Smooth muscle cell (in vitro differentiated cells): Measurements from ENCODE around the gene MACROD2. TPM values are rescaled to one million over a fixed set of nuclear protein-coding genes. Genes with fewer than 3 reads are reported as not detected.

ENCODE experiments used
- DNase-seq: peaks from one replicate; lab custom pipeline; 2025; ENCODE audit not compliant: unreplicated experiment; lab: John Stamatoyannopoulos, UW
- H2AFZ ChIP-seq: fragments of 200-600 bp; sonication (generic); 2 replicates; pipeline ENCODE4 v1.6.0; 2016; ENCODE audit warnings: antibody characterized with exemption, low read depth, mild to moderate bottlenecking
- H3F3A ChIP-seq: fragments of 200-600 bp; sonication (generic); 2 replicates; pipeline ENCODE4 v1.6.0; 2017; ENCODE audit warnings: antibody characterized with exemption, low read depth
- H3K27ac ChIP-seq: fragments of 200-600 bp; sonication (generic); 2 replicates; pipeline ENCODE4 v1.5.1; 2016; ENCODE audit warnings: low read depth, mild to moderate bottlenecking
- H3K27me3 ChIP-seq: fragments of 200-600 bp; sonication (generic); 2 replicates; pipeline ENCODE4 v1.6.1; 2016; ENCODE audit warnings: low read depth, mild to moderate bottlenecking
- H3K36me3 ChIP-seq: fragments of 200-600 bp; sonication (generic); 2 replicates; pipeline ENCODE4 v1.5.1; 2016; ENCODE audit warnings: low read depth
- H3K4me1 ChIP-seq: fragments of 200-600 bp; sonication (generic); 2 replicates; pipeline ENCODE4 v1.5.1; 2016; ENCODE audit warnings: low read depth
- H3K4me2 ChIP-seq: fragments of 200-600 bp; sonication (generic); 2 replicates; pipeline ENCODE4 v1.6.0; 2016; ENCODE audit warnings: mild to moderate bottlenecking
- H3K4me3 ChIP-seq: fragments of 200-600 bp; sonication (generic); 2 replicates; pipeline ENCODE4 v1.5.1; 2016; ENCODE audit warnings: mild to moderate bottlenecking
- H3K79me2 ChIP-seq: fragments of 200-600 bp; sonication (generic); 2 replicates; pipeline ENCODE4 v1.6.0; 2016; ENCODE audit warnings: low read depth, mild to moderate bottlenecking
- H3K9ac ChIP-seq: fragments of 200-600 bp; sonication (generic); 2 replicates; pipeline ENCODE4 v1.6.0; 2016; ENCODE audit warnings: low read depth
- H3K9me3 ChIP-seq: fragments of 200-600 bp; sonication (generic); replicated peaks from 2 replicates; pipeline ENCODE4 v1.5.1; 2016; ENCODE audit warnings: low read depth
- H4K20me1 ChIP-seq: fragments of 200-600 bp; sonication (generic); 2 replicates; pipeline ENCODE4 v1.6.0; 2016; ENCODE audit warnings: low read depth
- WGBS: methylation state at CpG from one replicate; pipeline ENCODE4 v1.1.7; 2016; ENCODE audit warnings: low lambda C conversion rate; 5-methylcytosine and 5-hydroxymethylcytosine counted together
- polyA plus RNA-seq: library from polyadenylated mRNA; unstranded; fragments of >200 nt; fragmentation: Nextera tagmentation; extraction: Ambion mirVana; gene quantifications from 2 replicates; pipeline ENCODE4 v1.2.1, GENCODE V29; 2016
- total RNA-seq: library from RNA; depleted of rRNA; stranded (reverse); fragments of >200 nt; gene quantifications from 2 replicates; pipeline ENCODE4 v1.2.3, GENCODE V29; 2014
- TF ChIP-seq, protein P1 (sequence below): fragments of 200-600 bp; sonication (generic); IDR thresholded peaks from 2 replicates; pipeline ENCODE4 v1.5.1; 2017; ENCODE audit warnings: borderline replicate concordance, mild to moderate bottlenecking, antibody characterized with exemption; ENCODE audit not compliant: insufficient read depth, poor library complexity, severe bottlenecking

The MACROD2 gene
- total and polyA plus RNA-seq, 2 experiments from 2014 or later = 0.04 to 0.32 TPM

DNA sequence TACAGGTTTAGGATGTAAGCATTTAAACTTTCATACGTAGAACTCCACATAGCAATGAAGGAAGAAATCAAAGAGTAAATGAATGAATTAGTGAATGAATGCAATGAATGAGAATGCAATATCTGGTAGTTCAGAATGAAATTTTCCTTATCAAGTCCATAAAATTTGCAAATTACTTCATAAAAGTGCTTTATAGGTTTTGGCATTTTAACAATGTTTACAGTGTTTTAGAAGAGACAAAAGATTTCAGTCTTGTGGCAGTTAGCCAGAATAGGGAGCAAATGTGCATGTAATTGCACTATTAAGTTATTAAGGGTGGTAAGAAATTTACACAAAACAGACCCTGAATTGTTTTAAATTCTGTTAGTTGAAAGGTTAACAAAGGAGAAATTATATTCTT lies 1081.5 kb downstream of the MACROD2 start:
- H2AFZ ChIP-seq = no peak overlapping the region
- no peaks in the 10 kb centered on the region for H3K9me3 ChIP-seq
- no peaks in the 10 kb centered on the region for H3F3A ChIP-seq
- no peak for DNase-seq
- peaks cover 5% of the 10 kb centered on the region for H3K4me1 ChIP-seq
- no peak overlapping the region for H3K9ac ChIP-seq
- no peak overlapping the region for H3K4me2 ChIP-seq
- no peaks in the 10 kb centered on the region for H4K20me1 ChIP-seq
- H3K27ac ChIP-seq = no peak overlapping the region
- no peaks in the 10 kb centered on the region for H3K79me2 ChIP-seq
- no peaks in the 10 kb centered on the region for H3K27me3 ChIP-seq
- 94% methylated on average over 1 of the region's 1 CpG for WGBS
- no peak overlapping the region for H3K4me3 ChIP-seq
- no peaks in the 10 kb centered on the region for H3K36me3 ChIP-seq
- TF ChIP-seq, protein P1, sequence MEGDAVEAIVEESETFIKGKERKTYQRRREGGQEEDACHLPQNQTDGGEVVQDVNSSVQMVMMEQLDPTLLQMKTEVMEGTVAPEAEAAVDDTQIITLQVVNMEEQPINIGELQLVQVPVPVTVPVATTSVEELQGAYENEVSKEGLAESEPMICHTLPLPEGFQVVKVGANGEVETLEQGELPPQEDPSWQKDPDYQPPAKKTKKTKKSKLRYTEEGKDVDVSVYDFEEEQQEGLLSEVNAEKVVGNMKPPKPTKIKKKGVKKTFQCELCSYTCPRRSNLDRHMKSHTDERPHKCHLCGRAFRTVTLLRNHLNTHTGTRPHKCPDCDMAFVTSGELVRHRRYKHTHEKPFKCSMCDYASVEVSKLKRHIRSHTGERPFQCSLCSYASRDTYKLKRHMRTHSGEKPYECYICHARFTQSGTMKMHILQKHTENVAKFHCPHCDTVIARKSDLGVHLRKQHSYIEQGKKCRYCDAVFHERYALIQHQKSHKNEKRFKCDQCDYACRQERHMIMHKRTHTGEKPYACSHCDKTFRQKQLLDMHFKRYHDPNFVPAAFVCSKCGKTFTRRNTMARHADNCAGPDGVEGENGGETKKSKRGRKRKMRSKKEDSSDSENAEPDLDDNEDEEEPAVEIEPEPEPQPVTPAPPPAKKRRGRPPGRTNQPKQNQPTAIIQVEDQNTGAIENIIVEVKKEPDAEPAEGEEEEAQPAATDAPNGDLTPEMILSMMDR = no peak

DNA sequence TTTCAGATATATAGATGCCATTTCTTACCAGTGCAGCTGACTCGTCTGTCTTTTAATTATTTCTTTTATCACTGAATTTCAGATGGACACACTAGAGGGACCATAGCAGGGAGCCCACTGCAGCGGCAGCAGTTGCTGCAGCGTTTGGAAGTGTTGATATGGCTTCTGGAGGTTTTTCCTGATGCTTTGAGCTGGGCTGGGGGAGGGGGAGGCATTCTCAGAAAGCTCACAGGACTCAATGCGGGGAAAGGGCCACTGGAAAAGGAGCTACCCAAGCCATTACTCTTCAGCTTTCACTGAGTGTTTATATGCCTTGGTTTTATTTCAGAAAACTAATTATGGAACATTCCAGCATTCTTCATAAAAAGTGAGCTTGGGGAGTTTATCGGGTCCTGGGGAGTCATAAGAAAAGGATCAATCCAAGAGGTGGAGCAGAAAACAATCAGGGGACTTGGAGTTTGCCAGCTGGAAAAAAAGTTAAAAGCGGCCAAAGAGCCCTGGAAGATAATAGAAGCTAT lies 1082.5 kb downstream of the MACROD2 start:
- H3K36me3 ChIP-seq = no peaks in the 10 kb centered on the region
- H3K4me3 ChIP-seq = no peak overlapping the region
- H3K9me3 ChIP-seq = no peaks in the 10 kb centered on the region
- H3K79me2 ChIP-seq = no peaks in the 10 kb centered on the region
- no peak for DNase-seq
- peaks cover 5% of the 10 kb centered on the region for H3K4me1 ChIP-seq
- H2AFZ ChIP-seq = no peak overlapping the region
- H3K4me2 ChIP-seq = no peak overlapping the region
- H4K20me1 ChIP-seq = no peaks in the 10 kb centered on the region
- TF ChIP-seq, protein P1 = no peak
- no peaks in the 10 kb centered on the region for H3K27me3 ChIP-seq
- H3F3A ChIP-seq = no peaks in the 10 kb centered on the region
- H3K9ac ChIP-seq = no peak overlapping the region
- H3K27ac ChIP-seq = no peak overlapping the region
- WGBS = 67% methylated on average over 6 of the region's 6 CpGs

DNA sequence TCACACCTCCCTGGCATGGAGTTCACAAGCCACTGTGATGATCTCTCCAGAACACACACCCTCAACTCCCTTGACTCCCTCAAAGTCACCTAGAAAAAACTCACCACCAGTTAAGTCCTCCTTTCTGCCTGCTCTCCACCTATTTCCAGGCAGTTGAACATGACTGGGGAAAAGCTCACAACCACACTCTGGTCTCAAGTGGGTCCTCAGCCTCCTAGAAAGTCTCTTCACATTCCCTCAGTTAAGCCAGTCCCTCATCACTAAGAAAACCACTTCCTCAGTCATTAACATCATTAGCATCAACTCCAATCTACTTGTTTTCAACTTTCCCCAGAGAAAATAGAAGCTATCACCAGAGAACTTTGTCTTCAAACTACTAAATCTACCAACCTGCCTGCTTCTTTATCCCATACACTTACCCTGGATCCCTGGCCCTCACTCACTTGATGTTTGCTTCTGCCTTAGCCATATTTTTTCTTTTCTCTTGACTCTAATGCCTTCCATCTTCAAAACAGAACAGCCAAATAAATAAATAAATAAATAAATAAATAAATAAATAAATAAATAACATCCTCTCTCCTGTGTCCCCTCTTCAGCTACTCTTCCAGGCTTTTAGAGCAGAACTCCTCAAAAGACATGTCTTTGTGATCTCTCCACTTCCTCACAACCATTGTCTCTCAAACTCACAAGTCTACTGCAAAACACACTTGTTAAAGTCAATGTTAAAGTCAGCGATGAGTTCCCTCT lies 1084.5 kb downstream of the MACROD2 start:
- Histone ChIP-seq H3K4me3 (no peak overlapping the region), H3K4me1 (peaks cover 5% of the 10 kb centered on the region), H3K27me3 (no peaks in the 10 kb centered on the region), H3K4me2 (no peak overlapping the region), H3F3A (no peaks in the 10 kb centered on the region), H4K20me1 (no peaks in the 10 kb centered on the region), H3K9me3 (no peaks in the 10 kb centered on the region), H3K27ac (no peak overlapping the region), H3K79me2 (no peaks in the 10 kb centered on the region), H2AFZ (no peak overlapping the region), H3K9ac (no peak overlapping the region), H3K36me3 (no peaks in the 10 kb centered on the region)
- 100% methylated on average over 1 of the region's 1 CpG for WGBS
- TF ChIP-seq, protein P1 = no peak
- no peak for DNase-seq

DNA sequence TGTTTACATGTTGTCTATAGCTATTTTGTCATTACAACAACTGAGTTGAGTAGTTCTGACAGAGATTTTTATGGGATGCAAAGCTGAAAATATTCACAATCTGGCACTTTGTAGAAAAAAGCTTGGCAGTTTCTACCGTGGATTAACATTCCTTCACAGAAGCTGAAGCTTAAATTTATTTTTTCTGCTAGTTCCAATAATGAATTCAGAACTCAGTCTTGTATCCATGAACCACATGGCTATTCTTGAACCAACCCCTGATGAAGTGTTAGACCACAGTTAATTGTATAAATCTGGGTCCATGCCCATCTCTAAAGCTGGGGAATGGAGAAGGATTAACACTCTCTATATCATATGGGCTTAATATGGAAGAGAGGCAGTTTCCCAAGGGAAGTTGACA lies 1085.9 kb downstream of the MACROD2 start:
- Histone ChIP-seq H3K79me2 (no peaks in the 10 kb centered on the region), H3K27ac (no peak overlapping the region), H3K9ac (no peak overlapping the region), H3K36me3 (no peaks in the 10 kb centered on the region), H4K20me1 (no peaks in the 10 kb centered on the region), H3K27me3 (no peaks in the 10 kb centered on the region), H3K4me1 (peaks cover 5% of the 10 kb centered on the region), H3F3A (no peaks in the 10 kb centered on the region), H3K4me3 (no peak overlapping the region), H3K9me3 (no peaks in the 10 kb centered on the region), H2AFZ (no peak overlapping the region), H3K4me2 (no peak overlapping the region)
- TF ChIP-seq, protein P1 = no peak
- WGBS = 42% methylated on average over 1 of the region's 1 CpG
- DNase-seq = no peak
